Adipocyte (in vitro differentiated cells): ENCODE measurements around the gene APBA1.

Experiments
- DNase-seq: peaks from one replicate; pipeline ENCODE4 v3.0.0-alpha.2; 2015; ENCODE audit warnings: low read depth
- H3K27me3 ChIP-seq: replicated peaks from 2 replicates; pipeline ENCODE4 v1.7.0; 2013; ENCODE audit warnings: mild to moderate bottlenecking, low read length, moderate library complexity; ENCODE audit not compliant: control insufficient read depth, insufficient read depth
- H3K36me3 ChIP-seq: 2 replicates; pipeline ENCODE4 v1.7.0; 2013; ENCODE audit warnings: low read length, mild to moderate bottlenecking, moderate library complexity; ENCODE audit not compliant: control insufficient read depth, insufficient read depth, severe bottlenecking
- H3K4me1 ChIP-seq: 2 replicates; pipeline ENCODE4 v1.7.0; 2013; ENCODE audit warnings: mild to moderate bottlenecking, low read length, moderate library complexity; ENCODE audit not compliant: control insufficient read depth, insufficient read depth
- H3K4me3 ChIP-seq: 2 replicates; pipeline ENCODE4 v1.7.0; 2013; ENCODE audit warnings: mild to moderate bottlenecking, low read length, moderate library complexity
- H3K9ac ChIP-seq: 2 replicates; pipeline ENCODE4 v1.7.0; 2013; ENCODE audit warnings: mild to moderate bottlenecking, low read length, moderate library complexity
- H3K9me3 ChIP-seq: 2 replicates; pipeline ENCODE4 v1.7.0; 2013; ENCODE audit warnings: mild to moderate bottlenecking, low read length, moderate library complexity; ENCODE audit not compliant: control insufficient read depth

The APBA1 gene

GRCh38 chr9:69497816-69498215 lies 174.4 kb downstream of the APBA1 start:
- no peaks in the 10 kb centered on the region for H3K27me3 ChIP-seq
- H3K4me1 ChIP-seq: peaks cover 12% of the 10 kb centered on the region
- no peaks in the 10 kb centered on the region for H3K9me3 ChIP-seq
- H3K36me3 ChIP-seq: no peaks in the 10 kb centered on the region
- no peak overlapping the region for H3K4me3 ChIP-seq
- no peak overlapping the region for H3K9ac ChIP-seq
- DNase-seq: no peak

- Histone ChIP-seq H3K36me3 (no peaks in the 10 kb centered on the region), H3K27me3 (no peaks in the 10 kb centered on the region), H3K9ac (no peak overlapping the region), H3K4me1 (peaks cover 8% of the 10 kb centered on the region), H3K9me3 (no peaks in the 10 kb centered on the region), H3K4me3 (no peak overlapping the region)
- no peak for DNase-seq
These were observed 175.2 kb downstream of the APBA1 start for GRCh38 chr9:69496846-69497450.

GRCh38 chr9:69495296-69495695 lies 176.9 kb downstream of the APBA1 start:
- Histone ChIP-seq H3K9ac (no peak overlapping the region), H3K4me1 (no peaks in the 10 kb centered on the region), H3K36me3 (no peaks in the 10 kb centered on the region), H3K9me3 (no peaks in the 10 kb centered on the region), H3K27me3 (no peaks in the 10 kb centered on the region), H3K4me3 (no peak overlapping the region)
- DNase-seq: no peak

GRCh38 chr9:69494763-69495162 lies 177.4 kb downstream of the APBA1 start:
- Histone ChIP-seq H3K9me3 (no peaks in the 10 kb centered on the region), H3K36me3 (no peaks in the 10 kb centered on the region), H3K9ac (no peak overlapping the region), H3K4me3 (no peak overlapping the region), H3K4me1 (no peaks in the 10 kb centered on the region), H3K27me3 (no peaks in the 10 kb centered on the region)
- no peak for DNase-seq

GRCh38 chr9:69494208-69494607 lies 178.0 kb downstream of the APBA1 start:
- no peak for DNase-seq
- no peaks in the 10 kb centered on the region for H3K36me3 ChIP-seq
- H3K9ac ChIP-seq: no peak overlapping the region
- H3K9me3 ChIP-seq: no peaks in the 10 kb centered on the region
- no peaks in the 10 kb centered on the region for H3K4me1 ChIP-seq
- no peaks in the 10 kb centered on the region for H3K27me3 ChIP-seq
- H3K4me3 ChIP-seq: no peak overlapping the region

- no peak for DNase-seq
- Histone ChIP-seq H3K4me1 (no peaks in the 10 kb centered on the region), H3K27me3 (no peaks in the 10 kb centered on the region), H3K9ac (no peak overlapping the region), H3K4me3 (no peak overlapping the region), H3K36me3 (no peaks in the 10 kb centered on the region), H3K9me3 (no peaks in the 10 kb centered on the region)
These were observed 185.7 kb downstream of the APBA1 start for GRCh38 chr9:69486498-69486897.

- H3K4me1 ChIP-seq: no peaks in the 10 kb centered on the region
- no peaks in the 10 kb centered on the region for H3K27me3 ChIP-seq
- H3K36me3 ChIP-seq: no peaks in the 10 kb centered on the region
- H3K9ac ChIP-seq: no peak overlapping the region
- H3K4me3 ChIP-seq: no peak overlapping the region
- DNase-seq: no peak
- H3K9me3 ChIP-seq: no peaks in the 10 kb centered on the region
These were observed 186.7 kb downstream of the APBA1 start for GRCh38 chr9:69485466-69485865.

GRCh38 chr9:69483886-69484422 lies 188.2 kb downstream of the APBA1 start:
- no peak for DNase-seq
- H3K9me3 ChIP-seq: no peaks in the 10 kb centered on the region
- H3K4me1 ChIP-seq: no peaks in the 10 kb centered on the region
- no peak overlapping the region for H3K4me3 ChIP-seq
- no peak overlapping the region for H3K9ac ChIP-seq
- no peaks in the 10 kb centered on the region for H3K27me3 ChIP-seq
- H3K36me3 ChIP-seq: no peaks in the 10 kb centered on the region

- H3K9ac ChIP-seq: no peak overlapping the region
- no peak for DNase-seq
- H3K27me3 ChIP-seq: no peaks in the 10 kb centered on the region
- peaks cover 2% of the 10 kb centered on the region for H3K4me1 ChIP-seq
- no peaks in the 10 kb centered on the region for H3K36me3 ChIP-seq
- no peak overlapping the region for H3K4me3 ChIP-seq
- no peaks in the 10 kb centered on the region for H3K9me3 ChIP-seq
These were observed 195.4 kb downstream of the APBA1 start for GRCh38 chr9:69476797-69477196.

GRCh38 chr9:69476016-69476415 lies 196.2 kb downstream of the APBA1 start:
- Histone ChIP-seq H3K4me3 (no peak overlapping the region), H3K27me3 (no peaks in the 10 kb centered on the region), H3K36me3 (no peaks in the 10 kb centered on the region), H3K4me1 (peaks cover 5% of the 10 kb centered on the region), H3K9me3 (no peaks in the 10 kb centered on the region), H3K9ac (no peak overlapping the region)
- no peak for DNase-seq

- H3K36me3 ChIP-seq: no peaks in the 10 kb centered on the region
- H3K9ac ChIP-seq: no peak overlapping the region
- no peak for DNase-seq
- H3K4me1 ChIP-seq: peaks cover 5% of the 10 kb centered on the region
- no peak overlapping the region for H3K4me3 ChIP-seq
- H3K27me3 ChIP-seq: no peaks in the 10 kb centered on the region
- H3K9me3 ChIP-seq: no peaks in the 10 kb centered on the region
These were observed 197.3 kb downstream of the APBA1 start for GRCh38 chr9:69474821-69475220.

GRCh38 chr9:69472101-69472620 lies 200.0 kb downstream of the APBA1 start:
- DNase-seq: no peak
- no peaks in the 10 kb centered on the region for H3K9me3 ChIP-seq
- no peaks in the 10 kb centered on the region for H3K36me3 ChIP-seq
- no peaks in the 10 kb centered on the region for H3K27me3 ChIP-seq
- H3K4me1 ChIP-seq: peaks cover 5% of the 10 kb centered on the region
- no peak overlapping the region for H3K4me3 ChIP-seq
- no peak overlapping the region for H3K9ac ChIP-seq
